ENCODE results near the gene INPP5B.
"Not testable (repeated sequence)": the region's sequence is repeated elsewhere in the genome, so short reads cannot be mapped to it uniquely, and the experiment has no call there.

The INPP5B gene

GRCh38 chr1:37947364-37947763 is 511 bp upstream of the INPP5B start:
- DNase-seq: no peak

GRCh38 chr1:37945743-37946702 is 830 bp downstream of the INPP5B start:
- DNase-seq: no peak

GRCh38 chr1:37945251-37945650 is 1.6 kb downstream of the INPP5B start:
- DNase-seq: no peak

GRCh38 chr1:37944816-37945215 is 2.0 kb downstream of the INPP5B start:
- no peak for DNase-seq

- no peak for DNase-seq
Observed at GRCh38 chr1:37944086-37944763, 2.6 kb downstream of the INPP5B start.

- DNase-seq: no peak
Observed at GRCh38 chr1:37940299-37940947, 6.4 kb downstream of the INPP5B start.

GRCh38 chr1:37936760-37937159 is 10.1 kb downstream of the INPP5B start:
- DNase-seq: not testable (repeated sequence)

GRCh38 chr1:37932759-37933158 is 14.1 kb downstream of the INPP5B start:
- DNase-seq: no peak

GRCh38 chr1:37931361-37932158 is 15.3 kb downstream of the INPP5B start:
- DNase-seq: peak; percentile 93 to 97

- DNase-seq: no peak
Observed at GRCh38 chr1:37931102-37931360, 15.8 kb downstream of the INPP5B start.

GRCh38 chr1:37930246-37931101 is 16.4 kb downstream of the INPP5B start:
- DNase-seq: peak; percentile 21 to 25

- no peak for DNase-seq
Observed at GRCh38 chr1:37926038-37926924, 20.6 kb downstream of the INPP5B start.

- no peak for DNase-seq
Observed at GRCh38 chr1:37925316-37925715, 21.5 kb downstream of the INPP5B start.

GRCh38 chr1:37923551-37923889 is 23.3 kb downstream of the INPP5B start:
- DNase-seq: no peak

GRCh38 chr1:37922767-37923550 is 23.9 kb downstream of the INPP5B start:
- no peak for DNase-seq

GRCh38 chr1:37919277-37919676 is 27.6 kb downstream of the INPP5B start:
- DNase-seq: no peak

GRCh38 chr1:37915476-37916093 is 31.3 kb downstream of the INPP5B start:
- DNase-seq: no peak

GRCh38 chr1:37914719-37915475 is 32.0 kb downstream of the INPP5B start:
- no peak for DNase-seq

GRCh38 chr1:37911478-37911877 is 35.4 kb downstream of the INPP5B start:
- not testable (repeated sequence) for DNase-seq

All from stimulated activated CD4-positive, alpha-beta T cell treated with anti-CD3 and anti-CD28 coated beads, Interleukin-2, amount 100 ng/mL, for 48 hours (primary cell).